G401 (cell line): ENCODE data around the gene SYNGR4. TPM values are rescaled to one million over a fixed set of nuclear protein-coding genes. Genes with fewer than 3 reads are reported as not detected.
"Not testable (repeated sequence)": the region's sequence is repeated elsewhere in the genome, so short reads cannot be mapped to it uniquely, and the experiment has no call there.

Experiments used
- DNase-seq: peaks from one replicate; pipeline ENCODE4 v3.0.0-alpha.2; 2015; ENCODE audit warnings: low spot score
- in situ Hi-C: cut with HindIII; loops from 2 replicates; pipeline ENCODE4 v1.10.0; 2016; ENCODE audit warnings: low sequenced_read_pairs, mixed read lengths
- total RNA-seq: library from RNA; depleted of rRNA; stranded (reverse); fragments of >200 nt; shearing (Covaris generic); gene quantifications from 2 replicates; pipeline ENCODE4 v1.2.3, GENCODE V29; 2014; rRNA removed

SYNGR4 gene, protein sequence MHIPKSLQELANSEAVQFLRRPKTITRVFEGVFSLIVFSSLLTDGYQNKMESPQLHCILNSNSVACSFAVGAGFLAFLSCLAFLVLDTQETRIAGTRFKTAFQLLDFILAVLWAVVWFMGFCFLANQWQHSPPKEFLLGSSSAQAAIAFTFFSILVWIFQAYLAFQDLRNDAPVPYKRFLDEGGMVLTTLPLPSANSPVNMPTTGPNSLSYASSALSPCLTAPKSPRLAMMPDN
- total RNA-seq = not detected in 2 replicates

DNA sequence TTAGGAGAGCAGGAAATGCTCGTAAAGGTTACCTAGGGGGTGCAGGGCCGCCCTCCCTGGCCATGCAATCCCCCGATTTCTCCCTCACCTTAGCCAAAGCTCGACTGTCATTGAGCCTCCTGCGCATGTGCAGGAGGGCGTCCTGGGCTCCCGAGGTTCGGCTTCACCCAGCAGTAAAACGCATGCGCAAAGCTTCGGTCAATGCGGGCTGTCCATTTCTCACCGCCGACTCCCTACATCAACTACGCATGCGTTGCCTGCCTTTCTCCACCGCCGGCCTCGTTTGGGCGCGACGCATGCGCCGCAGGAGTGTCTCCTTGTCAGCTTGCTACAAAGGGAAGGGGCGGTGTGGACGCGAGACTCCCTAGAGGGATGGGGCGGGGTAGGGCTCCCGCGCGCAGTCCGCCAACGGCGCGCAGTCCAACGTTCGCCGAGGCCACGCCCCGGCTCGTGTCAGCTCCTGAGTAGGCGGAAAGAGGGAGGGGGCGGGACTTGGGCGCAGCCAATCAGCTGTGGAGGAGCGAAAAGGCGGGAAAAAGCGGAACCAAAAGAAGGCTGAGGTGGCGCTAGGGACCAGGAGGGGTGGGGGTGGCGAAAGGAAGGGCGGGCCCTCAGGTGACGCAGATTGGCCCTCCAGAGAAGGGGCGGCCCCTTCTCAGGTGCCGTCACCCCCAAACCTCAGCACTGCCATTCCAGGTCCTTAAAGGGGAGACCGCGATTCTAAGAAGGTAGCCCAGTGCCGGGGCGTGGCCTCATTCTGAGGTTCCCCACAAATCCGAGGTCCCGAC lies at the start of gene SYNGR4, which contains the start of gene TMEM143:
SYNGR4 (plus strand) TSS at position 558 of the 788 bp plus-strand sequence. CDS start 1,476 bp downstream, outside the sequence.
TMEM143 (minus strand) TSS at position 131 of the 788 bp plus-strand sequence; CDS start at position 111, 20 bp downstream.
- in situ Hi-C loops = no loop called here

DNA sequence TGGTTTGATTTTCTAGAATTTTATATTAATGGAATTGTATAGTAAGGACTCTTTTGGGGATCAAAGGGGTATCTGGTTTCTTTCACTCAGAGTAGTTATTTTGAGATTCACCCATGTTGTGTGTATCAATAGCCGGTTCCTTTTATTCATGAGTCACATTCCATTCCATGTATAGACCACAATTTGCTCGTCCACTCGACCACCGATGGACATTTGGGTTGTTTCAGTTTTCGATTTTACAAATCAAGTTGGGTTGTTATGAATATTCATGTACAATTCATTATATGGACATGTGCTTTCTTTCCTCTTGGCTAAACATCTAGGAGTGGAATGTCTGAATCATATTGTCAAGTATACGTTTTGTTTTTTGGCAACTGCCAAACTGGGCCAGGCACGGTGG lies 48.5 kb upstream of the SYNGR4 start:
- in situ Hi-C loops = no loop called here

More for the DNA sequence above, at the start of gene SYNGR4, which contains the start of gene TMEM143:
- peak; percentile 100 for DNase-seq

DNA sequence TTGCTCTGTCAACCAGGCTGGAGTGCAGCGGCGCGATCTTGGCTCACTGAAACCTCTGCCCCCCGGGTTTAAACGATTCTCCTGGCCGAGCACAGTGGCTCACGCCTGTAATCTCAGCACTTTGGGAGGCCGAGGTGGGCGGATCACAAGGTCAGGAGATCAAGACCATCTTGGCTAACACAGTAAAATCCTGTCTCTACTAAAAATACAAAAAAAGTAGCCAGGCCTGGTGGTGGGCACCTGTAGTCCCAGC lies 46.5 kb upstream of the SYNGR4 start:
- DNase-seq, in situ Hi-C loops: not testable (repeated sequence)

More for the DNA sequence above, 48.5 kb upstream of the SYNGR4 start:
- DNase-seq = no peak

DNA sequence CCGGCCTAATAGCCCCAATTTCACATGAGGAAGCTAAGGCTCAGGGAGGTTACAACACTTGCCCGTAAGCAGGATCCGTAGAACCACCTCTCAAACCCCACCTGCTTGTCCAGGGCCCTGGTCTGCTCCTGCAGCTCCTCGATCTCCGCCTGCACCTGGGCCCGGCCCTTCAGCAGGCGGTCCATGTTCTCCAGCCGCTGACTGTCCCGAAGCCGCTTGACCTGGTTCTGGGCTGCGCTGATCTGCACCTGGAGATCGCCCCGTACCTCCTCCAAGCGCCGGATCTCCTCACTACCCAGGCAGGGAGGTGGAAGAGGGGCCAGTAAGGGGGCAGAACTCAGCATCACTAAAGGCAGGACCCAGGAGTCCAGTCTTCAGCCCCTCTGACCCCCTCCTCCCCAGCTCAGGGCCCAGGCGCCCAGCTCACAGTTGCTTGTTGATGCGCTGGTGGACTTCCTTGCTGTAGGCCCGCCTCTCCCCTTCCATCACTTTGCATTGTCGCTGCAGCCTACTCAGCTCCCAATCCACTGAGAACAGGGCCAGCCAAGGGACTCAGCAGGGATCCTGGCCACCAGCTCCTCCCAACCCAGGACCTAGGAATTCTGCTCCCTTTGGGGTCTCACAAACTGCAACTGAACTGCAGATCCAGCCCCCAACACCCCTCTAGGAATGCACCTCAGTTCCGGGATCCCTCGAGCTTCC lies 45.7 kb upstream of the SYNGR4 start:
- in situ Hi-C loops = no loop called here
- DNase-seq = no peak

DNA sequence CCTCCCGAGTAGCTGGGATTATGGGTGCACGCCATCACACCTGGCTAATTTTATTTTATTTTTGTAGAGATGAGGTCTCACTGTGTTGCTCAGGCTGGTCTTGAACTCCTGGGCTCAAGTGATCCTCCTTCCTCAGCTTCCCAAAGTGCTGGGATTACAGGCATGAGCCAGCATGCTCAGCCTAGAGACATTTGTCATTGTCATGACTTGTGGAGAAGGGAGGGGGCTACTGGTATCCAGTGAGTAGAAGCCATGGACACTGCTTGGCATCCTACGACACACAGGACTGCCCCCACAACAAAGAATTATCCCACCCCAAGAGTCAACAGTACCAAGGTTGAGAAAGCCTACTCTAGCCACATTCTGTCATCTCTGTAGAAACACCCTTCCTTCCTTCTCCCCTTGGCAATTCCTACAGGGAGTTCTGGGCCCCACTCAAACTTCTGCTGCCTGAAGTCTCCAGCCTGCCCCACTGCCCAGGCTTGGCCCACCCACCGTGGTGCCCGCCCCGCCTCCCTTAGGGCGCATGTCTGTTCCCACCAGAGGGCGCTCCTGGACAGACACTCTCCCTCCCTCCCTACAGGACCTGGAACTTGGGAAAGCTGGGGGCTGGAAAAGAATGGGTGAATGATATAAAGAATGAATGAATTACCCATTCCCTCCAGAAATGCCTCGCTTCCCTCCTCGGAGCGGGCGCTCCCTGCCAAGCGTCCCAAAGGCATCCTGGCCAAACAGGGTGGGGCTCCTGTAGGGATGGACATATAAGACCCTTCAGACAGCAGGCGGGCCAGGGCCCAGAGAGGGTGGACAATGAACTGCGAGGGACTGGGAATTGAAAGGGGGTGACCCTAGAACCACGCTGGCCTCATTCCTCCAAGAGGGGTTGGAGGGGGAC lies 44.3 kb upstream of the SYNGR4 start:
- peak; percentile 57 for DNase-seq
- in situ Hi-C loops = no loop called here

DNA sequence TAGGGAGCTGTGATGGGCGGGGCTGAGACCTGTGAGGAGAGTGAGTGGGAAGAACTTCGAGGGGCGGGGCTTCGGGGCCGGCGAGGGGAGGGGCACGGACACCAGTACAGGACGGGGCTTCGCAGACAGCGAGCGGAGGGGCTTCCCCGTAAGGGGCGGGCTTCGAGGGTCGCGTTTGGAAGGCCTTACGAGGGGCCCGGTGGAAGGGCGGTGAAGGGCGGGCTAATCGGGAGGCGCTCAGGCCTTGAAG lies 42.9 kb upstream of the SYNGR4 start:
- DNase-seq = peak; percentile 84
- in situ Hi-C loops = no loop called here

DNA sequence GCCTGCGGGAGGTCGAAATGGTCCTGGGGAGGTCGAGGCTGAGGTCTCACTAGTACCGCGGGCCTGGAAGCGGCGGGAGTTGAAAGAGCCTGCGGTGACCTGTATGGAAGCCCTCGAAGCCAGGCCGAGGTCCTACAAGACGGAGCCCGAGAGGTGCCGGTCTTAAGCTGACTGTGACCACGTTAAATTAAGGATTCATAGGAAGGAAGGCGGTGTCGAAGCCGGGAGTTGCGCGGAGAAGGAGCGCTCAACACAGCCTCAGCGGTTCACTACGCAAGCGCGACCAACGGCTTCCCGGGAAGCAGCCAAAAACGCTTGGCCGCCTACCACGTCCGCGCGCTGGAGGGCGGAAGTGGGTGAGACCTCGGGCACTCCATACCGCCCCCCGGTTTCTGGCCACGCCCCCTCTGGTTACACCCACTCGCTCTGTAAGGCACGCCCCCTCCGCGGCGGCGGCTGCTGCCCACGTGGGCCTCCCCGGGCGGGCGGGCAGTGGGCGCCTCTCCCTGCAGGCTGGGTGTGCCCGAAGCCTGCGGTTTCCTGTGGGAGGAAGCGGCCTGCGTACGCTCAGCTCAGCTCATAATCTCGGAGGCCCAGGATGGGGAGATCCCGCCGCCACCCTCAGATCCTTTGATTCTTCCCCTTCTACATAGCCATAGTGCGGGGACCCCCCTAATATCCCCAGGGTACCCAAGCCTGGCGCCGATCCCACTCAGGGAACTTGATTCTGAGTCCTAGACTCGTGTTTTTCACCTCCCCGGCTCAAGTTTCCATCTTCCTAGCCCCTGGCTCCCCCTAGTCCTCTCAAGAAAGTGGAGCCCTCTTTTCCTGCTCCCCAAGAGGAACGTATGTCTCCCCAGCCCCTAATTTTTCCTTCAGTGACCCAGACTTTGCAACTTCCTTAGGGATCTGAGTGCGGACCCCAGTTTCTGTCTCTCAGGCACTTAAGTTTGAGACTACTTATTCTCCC lies 42.3 kb upstream of the SYNGR4 start:
- peak; percentile 91 for DNase-seq
- in situ Hi-C loops = no loop called here

DNA sequence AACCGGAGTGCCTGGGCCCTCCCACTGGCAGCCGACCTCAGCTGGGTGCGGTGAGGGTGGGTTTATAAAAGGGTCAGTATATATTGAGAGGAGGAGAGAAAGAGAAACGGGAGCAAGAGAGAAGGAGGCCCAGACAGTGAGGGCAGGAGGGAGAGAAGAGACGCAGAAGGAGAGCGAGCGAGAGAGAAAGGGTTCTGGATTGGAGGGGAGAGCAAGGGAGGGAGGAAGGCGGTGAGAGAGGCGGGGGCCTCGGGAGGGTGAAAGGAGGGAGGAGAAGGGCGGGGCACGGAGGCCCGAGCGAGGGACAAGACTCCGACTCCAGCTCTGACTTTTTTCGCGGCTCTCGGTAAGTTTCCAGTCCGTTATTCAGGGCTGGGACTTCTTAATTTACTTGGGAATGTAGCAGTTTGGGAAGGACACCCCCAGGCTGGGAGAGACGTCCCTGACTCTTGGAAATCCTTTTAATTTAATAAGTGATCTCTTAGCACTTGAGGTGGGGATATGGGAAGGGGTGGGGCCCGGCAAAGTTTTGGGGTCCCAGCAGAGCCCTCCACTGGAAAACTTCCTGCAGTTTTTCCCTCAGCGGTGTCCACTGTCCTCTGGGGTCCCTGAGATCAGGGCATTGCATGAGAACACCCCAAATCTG lies 38.8 kb upstream of the SYNGR4 start, which contains the start of gene EMP3:
EMP3 (plus strand) TSS at position 288 of the 646 bp plus-strand sequence. CDS start 1,293 bp downstream, outside the sequence.
- peak; percentile 51 for DNase-seq
- in situ Hi-C loops = no loop called here

DNA sequence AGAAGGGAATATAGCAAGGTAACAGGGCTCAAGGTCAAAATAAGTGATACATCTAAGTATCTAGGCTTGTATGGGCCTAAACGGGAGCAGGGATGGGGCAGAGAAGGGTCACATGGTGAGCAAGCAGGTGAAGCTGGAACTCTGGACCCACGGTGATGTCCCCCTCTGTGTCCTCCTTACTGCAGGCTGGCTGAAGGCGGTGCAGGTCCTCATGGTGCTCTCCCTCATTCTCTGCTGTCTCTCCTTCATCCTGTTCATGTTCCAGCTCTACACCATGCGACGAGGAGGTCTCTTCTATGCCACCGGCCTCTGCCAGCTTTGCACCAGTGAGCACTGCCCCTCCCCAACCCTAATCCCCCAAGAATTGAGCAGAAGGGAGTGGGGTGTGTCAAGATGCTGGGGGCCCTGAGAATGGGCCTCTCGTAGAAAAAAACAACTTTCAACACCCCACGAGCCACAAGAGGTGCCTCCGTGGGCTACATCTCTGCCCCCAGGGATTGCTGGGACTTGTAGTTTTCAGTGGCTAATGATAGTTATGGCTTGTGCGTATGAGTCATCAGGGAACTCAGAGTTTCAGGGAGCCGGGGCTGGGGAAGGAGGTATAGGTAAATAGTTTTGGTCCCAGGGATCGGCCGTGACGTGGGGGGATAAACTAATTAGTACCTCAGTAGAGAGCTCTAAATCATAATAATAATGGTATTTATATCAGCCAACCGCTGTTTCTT lies 34.8 kb upstream of the SYNGR4 start:
- in situ Hi-C loops = no loop called here
- DNase-seq = no peak

DNA sequence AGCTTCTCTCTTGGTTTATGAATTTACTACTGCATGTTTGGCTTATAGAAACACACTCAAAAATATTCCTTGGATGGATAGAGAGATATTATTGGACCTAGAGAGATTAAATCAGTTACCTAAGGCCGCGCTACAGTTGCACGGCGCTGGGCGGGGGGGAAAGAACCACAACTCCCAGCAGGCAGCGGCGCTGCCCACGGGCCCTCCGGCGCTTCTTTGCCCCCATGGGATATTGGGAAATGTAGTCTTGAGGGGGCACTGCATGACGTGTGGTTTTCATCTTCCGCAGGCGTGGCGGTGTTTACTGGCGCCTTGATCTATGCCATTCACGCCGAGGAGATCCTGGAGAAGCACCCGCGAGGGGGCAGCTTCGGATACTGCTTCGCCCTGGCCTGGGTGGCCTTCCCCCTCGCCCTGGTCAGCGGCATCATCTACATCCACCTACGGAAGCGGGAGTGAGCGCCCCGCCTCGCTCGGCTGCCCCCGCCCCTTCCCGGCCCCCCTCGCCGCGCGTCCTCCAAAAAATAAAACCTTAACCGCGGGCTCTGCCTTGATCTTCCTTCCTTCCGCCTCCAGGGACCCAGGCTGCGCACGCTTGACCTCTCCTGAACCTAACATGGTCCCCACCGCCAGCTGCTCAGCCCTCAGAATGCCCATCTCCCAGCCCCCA lies 34.0 kb upstream of the SYNGR4 start:
- in situ Hi-C loops = loop anchor here (10.0 kb wide), 1 partner anchor 65 kb away; no protein-coding TSS in a partner anchor
- DNase-seq = peak; percentile 96

DNA sequence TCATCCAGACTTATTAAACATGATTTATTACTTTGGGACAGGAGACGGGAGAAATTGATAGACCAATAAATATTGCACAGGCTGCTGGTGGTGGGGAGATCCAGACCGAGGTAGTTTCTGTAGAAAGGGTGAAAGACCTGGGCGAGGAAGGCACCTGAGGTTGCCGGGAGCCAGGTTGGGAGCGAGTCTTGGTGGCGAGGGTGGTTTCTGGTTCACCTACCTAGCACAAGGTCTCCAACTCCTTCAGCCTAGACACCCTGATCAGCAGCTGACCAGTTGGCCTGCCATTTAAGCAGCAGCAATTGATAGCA lies 31.9 kb upstream of the SYNGR4 start:
- no peak for DNase-seq

DNA sequence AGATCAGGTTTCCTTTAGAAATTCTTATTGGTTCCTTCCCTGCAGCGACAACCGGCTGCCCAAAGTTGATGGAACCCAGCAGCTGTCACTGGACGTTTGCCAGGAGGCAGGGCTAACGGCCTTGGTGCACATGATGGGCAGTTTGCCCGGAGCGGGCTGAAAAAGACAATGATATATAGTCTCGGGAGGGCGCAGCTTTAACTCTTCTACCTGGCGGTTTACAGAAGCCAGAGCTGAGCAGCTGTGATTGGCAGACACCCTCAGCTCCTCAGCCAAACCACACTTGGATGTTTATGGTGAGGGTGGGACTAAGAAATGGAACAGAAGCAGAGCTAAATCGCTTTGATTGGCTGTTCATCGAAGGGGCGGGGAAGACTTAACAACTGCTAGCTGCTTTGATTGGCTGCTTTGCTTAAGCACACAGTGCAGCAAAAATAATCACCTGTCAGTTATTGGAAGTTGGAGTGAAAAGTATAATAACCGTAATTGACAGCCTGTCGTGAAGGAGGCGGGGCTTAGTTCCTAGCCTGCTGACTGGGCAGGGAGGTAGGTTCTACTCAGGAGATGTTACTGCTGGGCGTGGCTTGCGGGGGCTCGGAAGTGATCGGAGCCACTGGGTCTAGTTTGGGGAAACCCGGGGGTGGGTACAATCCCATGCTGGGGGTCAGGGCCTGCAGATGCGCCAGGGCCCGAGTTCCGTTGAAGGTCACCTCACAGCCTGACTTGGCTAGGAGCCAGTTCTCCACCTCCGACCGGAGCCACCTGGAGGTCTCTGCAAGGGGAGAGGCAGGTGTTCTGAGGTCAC lies 31.3 kb upstream of the SYNGR4 start:
- in situ Hi-C loops = loop anchor here (10.0 kb wide), 1 partner anchor 68 kb away; no protein-coding TSS in a partner anchor

More for the DNA sequence above, 31.9 kb upstream of the SYNGR4 start:
- in situ Hi-C loops = loop anchor here (10.0 kb wide), 1 partner anchor 68 kb away; no protein-coding TSS in a partner anchor

DNA sequence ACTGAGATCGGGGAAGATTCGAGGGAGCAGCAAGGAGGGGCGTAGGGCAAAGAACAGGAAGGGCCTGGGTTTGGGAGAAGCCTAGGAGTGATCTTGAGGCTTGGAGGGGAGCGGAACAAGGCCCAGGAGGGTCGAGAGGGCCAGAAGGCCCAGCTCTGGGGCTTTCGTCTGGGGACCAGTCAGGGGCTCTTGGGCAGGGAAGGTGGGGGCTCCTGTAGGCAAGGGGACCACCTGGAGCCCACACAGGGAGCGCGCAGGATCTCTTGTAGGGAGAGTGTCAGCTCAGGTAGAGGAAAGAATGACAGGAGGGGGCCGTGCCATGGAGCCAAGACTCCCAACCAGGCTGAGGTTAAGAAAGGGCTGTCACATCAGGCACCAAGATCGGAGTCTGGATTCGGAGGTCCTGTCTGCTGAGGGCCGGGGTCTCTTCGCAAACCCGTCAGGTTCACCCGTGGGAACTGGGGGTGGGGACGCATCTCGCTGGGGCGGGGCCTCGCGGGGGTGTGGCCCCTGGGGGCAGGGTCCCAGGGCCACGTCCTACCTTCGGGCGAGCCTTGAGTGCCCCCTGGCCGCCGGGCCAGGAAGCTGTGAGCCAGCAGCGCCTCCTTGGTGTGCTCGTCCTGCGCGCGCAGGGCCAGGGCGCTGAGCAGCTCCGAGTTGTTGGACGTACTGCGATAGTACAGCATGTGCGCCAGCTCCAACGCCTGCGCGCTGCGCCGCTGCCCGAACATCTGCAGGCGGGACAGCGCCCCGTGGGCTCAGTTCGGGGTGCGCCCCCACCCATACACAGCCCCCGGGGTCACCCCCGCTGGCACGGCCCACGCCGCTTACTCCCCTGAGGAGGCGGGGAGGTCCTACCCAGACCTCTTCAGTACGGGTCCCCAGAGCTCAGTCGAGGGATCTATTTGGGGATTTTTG lies 30.4 kb upstream of the SYNGR4 start:
- DNase-seq = peak; percentile 51
- in situ Hi-C loops = loop anchor here (10.0 kb wide), 1 partner anchor 69 kb away; no protein-coding TSS in a partner anchor

More for the DNA sequence above, 31.3 kb upstream of the SYNGR4 start:
- peak; percentile 99 for DNase-seq

DNA sequence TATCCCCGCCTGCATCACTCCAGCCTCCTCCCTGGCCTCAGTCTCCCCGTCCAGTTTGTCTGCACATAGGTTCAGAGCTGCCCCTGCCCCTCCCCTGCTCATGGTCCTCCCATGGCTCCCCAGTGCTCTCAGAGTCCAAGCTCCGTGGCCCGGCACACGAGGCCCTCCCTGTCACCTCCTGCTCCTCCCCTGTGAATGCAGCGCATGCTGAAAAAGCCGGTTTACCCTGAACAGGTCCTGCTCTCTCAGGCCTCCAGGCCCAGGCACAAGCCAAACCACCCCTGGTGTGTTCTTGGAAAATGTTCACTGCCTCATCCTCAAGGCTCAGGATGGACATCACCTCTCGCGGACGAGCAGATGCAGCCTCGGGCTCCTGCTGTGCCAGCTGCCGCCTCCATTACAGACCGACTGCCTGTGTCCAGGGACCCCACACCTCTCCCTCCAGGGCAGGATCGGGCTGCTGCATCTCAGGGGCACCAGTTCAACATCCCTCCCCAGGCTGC lies 25.9 kb upstream of the SYNGR4 start:
- no peak for DNase-seq
- in situ Hi-C loops = loop anchor here (10.0 kb wide), 1 partner anchor 74 kb away; no protein-coding TSS in a partner anchor
